Adrenal gland (tissue), 12 donors: ENCODE data around the gene PIK3CG. TPM values are rescaled to one million over a fixed set of nuclear protein-coding genes. Genes with fewer than 3 reads are reported as not detected.

Experiments
- DNase-seq, 7 donors: peaks; one replicate each; pipeline ENCODE4 v3.0.0-alpha.2; 2019 to 2020
- H3K27ac ChIP-seq, 5 donors: fragments of 200-600 bp; sonication (generic) in 4 of 5; 1 replicate in 3 of 5; 2 replicates in 2 of 5; pipeline versions ENCODE4 v1.5.1 to v1.8.0; 2016 to 2020; ENCODE audit warnings: mild to moderate bottlenecking in 1 of 5
- H3K27me3 ChIP-seq: fragments of 200-600 bp; 2 replicates; pipeline ENCODE4 v1.8.0; 2021
- H3K36me3 ChIP-seq, 2 donors: fragments of 200-600 bp; replicated peaks in 1 of 2; 1 replicate in 1 of 2; 2 replicates in 1 of 2; pipeline versions ENCODE4 v1.5.1 to v1.8.0; 2018 to 2022
- H3K4me1 ChIP-seq, 2 donors: fragments of 200-600 bp; replicated peaks in 1 of 2; 1 replicate in 1 of 2; 2 replicates in 1 of 2; pipeline versions ENCODE4 v1.5.1 to v1.8.0; 2018 to 2021
- H3K4me3 ChIP-seq, 4 donors: fragments of 200-600 bp; sonication (generic) in 3 of 4; one replicate each; pipeline ENCODE4 v1.5.1; 2016 to 2018
- H3K9me3 ChIP-seq, 3 donors: fragments of 200-600 bp; sonication (generic) in 1 of 3; replicated peaks in 1 of 3; 1 replicate in 2 of 3; 2 replicates in 1 of 3; pipeline versions ENCODE4 v1.5.1 to v1.8.0; 2016 to 2021
- POLR2A ChIP-seq, 2 donors: fragments of 450-650 bp; IDR thresholded peaks; one replicate each; pipeline ENCODE4 v1.6.1; 2017; ENCODE audit warnings: antibody characterized with exemption in 2 of 2, mild to moderate bottlenecking in 2 of 2, moderate library complexity in 1 of 2
- WGBS, 4 donors: extraction: QIAGEN DNeasy Blood & Tissue Kit in 2 of 4; methylation state at CpG; one replicate each; pipeline versions ENCODE4 v1.1.5 to v1.1.7; 2013 to 2017; 5-methylcytosine and 5-hydroxymethylcytosine counted together
- intact Hi-C, 2 donors: fragments of 100-400 bp; cut with DNase I; formaldehyde crosslinking; loops; one replicate each; pipeline versions ENCODE4 v1.14.1 to v1.15.0; 2022 to 2023
- polyA plus RNA-seq, 3 donors: library from polyadenylated mRNA; stranded (reverse); fragments of 200-250 nt in 2 of 3; fragments of 350-450 nt in 1 of 3; fragmentation: Illumina TruSeq in 1 of 3; extraction: RNeasy Lipid Tissue Mini Kit (QIAGEN cat#74804) in 1 of 3; gene quantifications; one replicate each; pipeline ENCODE4 v1.2.3, GENCODE V29; 2013 to 2014
- total RNA-seq, 9 donors: library from RNA; depleted of rRNA in 4 of 9; stranded (reverse); fragments of >200 nt in 4 of 9; fragments of 120-200 nt in 1 of 9; fragmentation: NEBNext Ultra II Directional in 1 of 9; extraction: Animal tissue kit (Norgen Biotek cat#: 25700) in 1 of 9; gene quantifications; one replicate each; pipeline versions ENCODE4 v1.1.0 to v1.2.4, GENCODE V29; 2013 to 2023
- TF ChIP-seq, protein P1 (sequence below), 6 experiments: fragments of 450-650 bp in 4 of 6; fragments of 200-600 bp in 2 of 6; sonication (generic) in 1 of 6; IDR thresholded peaks; 1 replicate in 5 of 6; 2 replicates in 1 of 6; pipeline versions ENCODE4 v1.5.1 to v1.8.0; 2016 to 2021; ENCODE audit warnings: antibody characterized with exemption in 6 of 6, mild to moderate bottlenecking in 2 of 6, moderate library complexity in 1 of 6
- donor health status: healthy with polysubstance abuse.
- donor health status: Bipolar disorder and iron deficiency.
- donor health status: DM: yes; HTN: yes; CAD: no.
- donor health status: DM: no; HTN: no; CAD: no.
- donor health status: DM: no; HTN: no; CAD: no.
- donor health status: DM: yes; HTN: yes; CAD: no.

PIK3CG gene
- total and polyA plus RNA-seq, 12 donors = 0.13 to 11.9 (median 4.1) TPM

GRCh38 chr7:106866298-106867281, 1.5 kb downstream of the PIK3CG start:
- intact Hi-C loops = no loop called here
- DNase-seq = no peak
- no peaks in the 10 kb centered on the region for H3K27me3 ChIP-seq
- H3K36me3 ChIP-seq = no peaks in the 10 kb centered on the region
- TF ChIP-seq POLR2A (IDR thresholded peaks at IDR 0.05) = no peak
- TF ChIP-seq, protein P1, sequence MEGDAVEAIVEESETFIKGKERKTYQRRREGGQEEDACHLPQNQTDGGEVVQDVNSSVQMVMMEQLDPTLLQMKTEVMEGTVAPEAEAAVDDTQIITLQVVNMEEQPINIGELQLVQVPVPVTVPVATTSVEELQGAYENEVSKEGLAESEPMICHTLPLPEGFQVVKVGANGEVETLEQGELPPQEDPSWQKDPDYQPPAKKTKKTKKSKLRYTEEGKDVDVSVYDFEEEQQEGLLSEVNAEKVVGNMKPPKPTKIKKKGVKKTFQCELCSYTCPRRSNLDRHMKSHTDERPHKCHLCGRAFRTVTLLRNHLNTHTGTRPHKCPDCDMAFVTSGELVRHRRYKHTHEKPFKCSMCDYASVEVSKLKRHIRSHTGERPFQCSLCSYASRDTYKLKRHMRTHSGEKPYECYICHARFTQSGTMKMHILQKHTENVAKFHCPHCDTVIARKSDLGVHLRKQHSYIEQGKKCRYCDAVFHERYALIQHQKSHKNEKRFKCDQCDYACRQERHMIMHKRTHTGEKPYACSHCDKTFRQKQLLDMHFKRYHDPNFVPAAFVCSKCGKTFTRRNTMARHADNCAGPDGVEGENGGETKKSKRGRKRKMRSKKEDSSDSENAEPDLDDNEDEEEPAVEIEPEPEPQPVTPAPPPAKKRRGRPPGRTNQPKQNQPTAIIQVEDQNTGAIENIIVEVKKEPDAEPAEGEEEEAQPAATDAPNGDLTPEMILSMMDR (IDR thresholded peaks at IDR 0.05) = no peak
- no peaks in the 10 kb centered on the region for H3K9me3 ChIP-seq
- peak overlapping the region in 1 of 4 donors; percentile 39 for H3K4me3 ChIP-seq
- peaks cover 0 to 4% of the 10 kb centered on the region in 2 donors for H3K4me1 ChIP-seq
- 68 to 70% (median 70%) methylated on average over 5 of the region's 5 CpGs for WGBS, 4 donors
- peak overlapping the region in 1 of 5 donors; percentile 28 for H3K27ac ChIP-seq

DNA sequence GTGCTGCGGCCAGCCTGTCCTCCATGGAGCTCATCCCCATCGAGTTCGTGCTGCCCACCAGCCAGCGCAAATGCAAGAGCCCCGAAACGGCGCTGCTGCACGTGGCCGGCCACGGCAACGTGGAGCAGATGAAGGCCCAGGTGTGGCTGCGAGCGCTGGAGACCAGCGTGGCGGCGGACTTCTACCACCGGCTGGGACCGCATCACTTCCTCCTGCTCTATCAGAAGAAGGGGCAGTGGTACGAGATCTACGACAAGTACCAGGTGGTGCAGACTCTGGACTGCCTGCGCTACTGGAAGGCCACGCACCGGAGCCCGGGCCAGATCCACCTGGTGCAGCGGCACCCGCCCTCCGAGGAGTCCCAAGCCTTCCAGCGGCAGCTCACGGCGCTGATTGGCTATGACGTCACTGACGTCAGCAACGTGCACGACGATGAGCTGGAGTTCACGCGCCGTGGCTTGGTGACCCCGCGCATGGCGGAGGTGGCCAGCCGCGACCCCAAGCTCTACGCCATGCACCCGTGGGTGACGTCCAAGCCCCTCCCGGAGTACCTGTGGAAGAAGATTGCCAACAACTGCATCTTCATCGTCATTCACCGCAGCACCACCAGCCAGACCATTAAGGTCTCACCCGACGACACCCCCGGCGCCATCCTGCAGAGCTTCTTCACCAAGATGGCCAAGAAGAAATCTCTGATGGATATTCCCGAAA, 2.7 kb downstream of the PIK3CG start:
- no peaks in the 10 kb centered on the region for H3K9me3 ChIP-seq
- 95 to 97% (median 97%) methylated on average over 29 to 54 of the region's 54 CpGs for WGBS, 4 donors
- TF ChIP-seq, protein P1 (IDR thresholded peaks at IDR 0.05) = no peak
- no peak for TF ChIP-seq POLR2A (IDR thresholded peaks at IDR 0.05)
- H3K4me1 ChIP-seq = peaks cover 0 to 4% of the 10 kb centered on the region in 2 donors
- no peak overlapping the region for H3K27ac ChIP-seq
- H3K4me3 ChIP-seq = no peak overlapping the region
- intact Hi-C loops = no loop called here
- H3K36me3 ChIP-seq = no peaks in the 10 kb centered on the region
- DNase-seq = no peak
- no peaks in the 10 kb centered on the region for H3K27me3 ChIP-seq

DNA sequence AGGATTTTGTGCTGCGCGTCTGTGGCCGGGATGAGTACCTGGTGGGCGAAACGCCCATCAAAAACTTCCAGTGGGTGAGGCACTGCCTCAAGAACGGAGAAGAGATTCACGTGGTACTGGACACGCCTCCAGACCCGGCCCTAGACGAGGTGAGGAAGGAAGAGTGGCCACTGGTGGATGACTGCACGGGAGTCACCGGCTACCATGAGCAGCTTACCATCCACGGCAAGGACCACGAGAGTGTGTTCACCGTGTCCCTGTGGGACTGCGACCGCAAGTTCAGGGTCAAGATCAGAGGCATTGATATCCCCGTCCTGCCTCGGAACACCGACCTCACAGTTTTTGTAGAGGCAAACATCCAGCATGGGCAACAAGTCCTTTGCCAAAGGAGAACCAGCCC, 3.3 kb downstream of the PIK3CG start:
- peaks cover 0 to 4% of the 10 kb centered on the region in 2 donors for H3K4me1 ChIP-seq
- WGBS, 4 donors = 91 to 97% (median 94%) methylated on average over 17 to 20 of the region's 20 CpGs

More for the DNA sequence above, 3.3 kb downstream of the PIK3CG start:
- Histone ChIP-seq H3K27me3 (no peaks in the 10 kb centered on the region), H3K36me3 (no peaks in the 10 kb centered on the region), H3K4me3 (no peak overlapping the region), H3K27ac (no peak overlapping the region), H3K9me3 (no peaks in the 10 kb centered on the region)
- no peak for DNase-seq
- TF ChIP-seq POLR2A (IDR thresholded peaks at IDR 0.05) = no peak
- TF ChIP-seq, protein P1 (IDR thresholded peaks at IDR 0.05) = no peak
- intact Hi-C loops = no loop called here
